ENCODE data around the gene CCL21. TPM values are rescaled to one million over a fixed set of nuclear protein-coding genes. Genes with fewer than 3 reads are reported as not detected.
A peak's percentile ranks its signal among the peaks of the same experiment; 100 is the strongest.

The CCL21 gene
- total RNA-seq, 2 donors from 2014 or later: not detected

- DNase-seq (ENCODE audit: low spot score in 2 of 2): no peak
- no peaks in the 10 kb centered on the region for H3K36me3 Mint-ChIP-seq
- ATAC-seq: no peak
- no peak overlapping the region for H3K27ac Mint-ChIP-seq
- no peaks in the 10 kb centered on the region for H3K9me3 Mint-ChIP-seq
Observed at GRCh38 chr9:34687276-34688030, 22.5 kb downstream of the CCL21 start.

DNA sequence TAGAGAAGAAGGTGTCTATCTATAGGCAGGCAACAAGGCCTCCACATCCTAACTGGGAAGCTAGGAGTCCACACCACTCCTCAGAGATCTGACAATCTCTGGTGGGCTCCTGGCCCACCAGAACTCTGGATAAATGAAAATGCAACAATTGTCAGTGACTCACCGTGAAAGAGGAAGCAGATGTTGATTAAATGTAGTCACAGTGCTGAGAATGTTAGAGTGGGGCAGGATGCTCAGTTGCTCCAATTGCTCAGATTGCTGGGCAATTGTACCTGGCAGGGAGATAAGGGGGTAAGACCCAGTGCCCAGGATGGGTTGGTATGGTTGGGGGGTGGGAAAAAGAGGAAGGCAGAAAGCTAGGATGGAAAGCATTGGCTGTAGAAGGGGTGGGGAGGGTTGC, 23.2 kb downstream of the CCL21 start:
- no peak for DNase-seq (ENCODE audit: low spot score in 2 of 2)
- no peaks in the 10 kb centered on the region for H3K9me3 Mint-ChIP-seq
- ATAC-seq: no peak
- no peaks in the 10 kb centered on the region for H3K36me3 Mint-ChIP-seq
- H3K27ac Mint-ChIP-seq: no peak overlapping the region

- H3K27ac Mint-ChIP-seq: no peak overlapping the region
- ATAC-seq (no peak), DNase-seq (ENCODE audit: low spot score in 2 of 2) (no peak)
- no peaks in the 10 kb centered on the region for H3K9me3 Mint-ChIP-seq
- no peaks in the 10 kb centered on the region for H3K36me3 Mint-ChIP-seq
Observed at GRCh38 chr9:34686231-34686630, 23.7 kb downstream of the CCL21 start.

DNA sequence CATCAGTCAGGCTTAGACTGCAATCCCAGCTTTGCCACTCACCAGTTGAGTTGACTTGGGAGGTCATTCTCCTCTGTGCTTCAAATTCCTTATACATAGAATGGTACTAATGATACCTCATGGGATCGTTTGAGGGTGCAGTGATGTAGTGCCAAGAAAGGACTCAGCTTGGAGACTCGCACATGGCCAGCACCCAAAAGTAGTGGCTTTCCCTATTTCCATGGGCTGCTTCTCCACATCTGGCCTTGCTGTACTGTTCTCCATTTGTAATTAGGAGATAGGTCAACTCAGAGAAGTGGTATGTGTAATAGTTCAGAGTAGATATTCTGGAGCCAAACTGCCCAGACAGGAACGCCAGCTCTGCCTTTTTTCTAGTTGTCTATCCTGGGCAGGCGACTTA, 24.3 kb downstream of the CCL21 start:
- Mint-ChIP-seq H3K27ac (no peak overlapping the region), H3K9me3 (no peaks in the 10 kb centered on the region), H3K36me3 (no peaks in the 10 kb centered on the region)
- no peak for ATAC-seq
- DNase-seq (ENCODE audit: low spot score in 2 of 2): no peak

- no peaks in the 10 kb centered on the region for H3K36me3 Mint-ChIP-seq
- no peaks in the 10 kb centered on the region for H3K9me3 Mint-ChIP-seq
- DNase-seq (ENCODE audit: low spot score in 2 of 2): no peak
- no peak for ATAC-seq
- no peak overlapping the region for H3K27ac Mint-ChIP-seq
Observed at GRCh38 chr9:34684816-34685215, 25.1 kb downstream of the CCL21 start.

DNA sequence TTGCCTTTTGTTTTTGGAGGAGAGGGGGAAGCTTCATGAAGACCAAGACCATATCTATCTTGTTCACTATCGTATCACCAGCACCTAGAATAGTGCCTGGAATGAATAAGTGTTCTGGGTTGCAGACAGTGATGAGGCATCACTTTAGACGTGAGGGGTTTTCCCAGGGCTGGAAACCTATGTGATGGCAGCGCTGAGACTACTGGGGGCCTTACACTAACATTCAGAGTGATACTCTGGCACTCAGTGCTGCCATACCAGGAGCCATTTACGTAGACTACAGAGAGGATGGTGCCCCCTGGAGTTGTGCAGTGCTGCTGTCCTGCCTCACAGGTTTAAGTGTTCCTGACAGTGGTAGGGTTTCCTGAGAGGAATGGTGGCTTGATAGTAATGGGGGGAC, 25.8 kb downstream of the CCL21 start:
- no peak for DNase-seq (ENCODE audit: low spot score in 2 of 2)
- peak; percentile 95 to 97 for ATAC-seq
- Mint-ChIP-seq H3K9me3 (no peaks in the 10 kb centered on the region), H3K36me3 (no peaks in the 10 kb centered on the region), H3K27ac (no peak overlapping the region)

DNA sequence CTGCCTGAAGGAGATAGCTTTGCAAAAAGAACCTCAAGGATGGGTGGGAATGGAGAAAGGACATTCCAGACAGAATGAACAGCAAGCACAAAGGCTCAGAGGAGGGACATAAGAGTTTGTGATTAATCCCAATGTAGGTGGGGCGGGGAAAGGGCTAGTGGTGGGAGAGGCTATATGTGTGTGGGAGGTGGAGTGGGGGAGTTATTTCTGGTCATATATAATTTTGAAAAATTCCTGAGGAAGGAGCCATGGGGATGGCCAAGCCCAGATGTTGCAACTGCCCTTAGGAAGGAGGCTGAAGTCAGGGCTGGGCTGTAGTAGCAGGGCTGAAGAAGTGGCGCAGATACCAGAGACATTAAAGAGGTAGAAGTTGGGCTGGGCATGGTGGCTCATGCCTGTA, 34.1 kb downstream of the CCL21 start:
- peak overlapping the region in 1 of 2 donors; percentile 8 for H3K27ac Mint-ChIP-seq
- no peak for ATAC-seq

GRCh38 chr9:34675048-34675714, 34.8 kb downstream of the CCL21 start:
- no peaks in the 10 kb centered on the region for H3K9me3 Mint-ChIP-seq
- H3K27ac Mint-ChIP-seq: no peak overlapping the region
- peak; percentile 44 to 85 for ATAC-seq
- no peaks in the 10 kb centered on the region for H3K36me3 Mint-ChIP-seq
- DNase-seq (ENCODE audit: low spot score in 2 of 2): peak in 1 of 2 donors; percentile 55

More for the DNA sequence above, 34.1 kb downstream of the CCL21 start:
- Mint-ChIP-seq H3K36me3 (no peaks in the 10 kb centered on the region), H3K9me3 (no peaks in the 10 kb centered on the region)
- no peak for DNase-seq (ENCODE audit: low spot score in 2 of 2)

- ATAC-seq (no peak), DNase-seq (ENCODE audit: low spot score in 2 of 2) (no peak)
- peaks cover 5% of the 10 kb centered on the region in 2 donors for H3K36me3 Mint-ChIP-seq
- no peak overlapping the region for H3K27ac Mint-ChIP-seq
- peaks cover under 1 to 5% of the 10 kb centered on the region in 2 donors for H3K9me3 Mint-ChIP-seq
Observed at GRCh38 chr9:34674440-34674839, 35.5 kb downstream of the CCL21 start.

GRCh38 chr9:34671307-34671706, 38.6 kb downstream of the CCL21 start:
- no peak for ATAC-seq
- no peak for DNase-seq (ENCODE audit: low spot score in 2 of 2)
- Mint-ChIP-seq H3K36me3 (peaks cover 11 to 13% of the 10 kb centered on the region in 2 donors), H3K9me3 (peaks cover 5 to 12% of the 10 kb centered on the region in 2 donors), H3K27ac (no peak overlapping the region)

DNA sequence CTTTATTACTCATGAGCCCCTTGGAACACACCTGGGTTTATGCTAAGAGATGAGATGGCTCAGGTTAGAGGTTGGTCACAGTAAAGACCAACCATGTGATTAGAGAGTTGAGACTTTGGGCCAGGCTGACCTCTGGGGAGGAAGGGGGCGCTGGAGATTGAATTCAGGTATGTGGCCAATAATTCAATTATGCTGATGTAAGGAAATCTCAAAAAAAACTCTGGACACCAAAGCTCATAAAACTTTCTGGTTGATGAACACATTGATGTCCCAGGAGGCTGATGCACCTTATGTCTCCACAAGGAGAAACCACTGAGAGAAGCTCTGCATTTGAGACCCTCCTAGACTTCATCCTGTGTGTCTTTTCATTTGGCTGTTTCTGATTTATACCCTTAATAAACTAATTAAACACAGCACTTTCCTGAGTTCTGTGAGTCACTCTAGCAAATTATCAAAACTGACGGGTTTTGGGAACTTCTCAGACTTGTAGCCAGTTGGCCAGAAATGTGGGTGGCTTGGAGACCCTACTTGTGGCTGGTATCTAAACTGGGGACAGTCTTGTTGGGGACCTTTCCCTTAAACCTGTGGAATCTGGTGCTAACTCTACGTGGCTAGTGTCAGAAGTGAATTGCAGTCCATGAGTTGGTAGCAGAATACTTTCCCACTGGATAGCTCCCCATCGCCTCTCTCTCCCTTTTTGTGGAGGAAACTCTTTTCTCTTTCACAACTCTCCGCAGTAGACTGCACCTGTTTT, 40.0 kb downstream of the CCL21 start:
- ATAC-seq (no peak), DNase-seq (ENCODE audit: low spot score in 2 of 2) (no peak)
- Mint-ChIP-seq H3K36me3 (peaks cover 11 to 13% of the 10 kb centered on the region in 2 donors), H3K9me3 (peaks cover 5 to 12% of the 10 kb centered on the region in 2 donors), H3K27ac (no peak overlapping the region)

- Mint-ChIP-seq H3K27ac (peak overlapping the region; percentile 81 to 94), H3K36me3 (peaks cover 13 to 18% of the 10 kb centered on the region in 2 donors), H3K9me3 (peaks cover 5 to 12% of the 10 kb centered on the region in 2 donors)
- ATAC-seq (peak; percentile 80 to 84), DNase-seq (ENCODE audit: low spot score in 2 of 2) (peak; percentile 80 to 84)
Observed at GRCh38 chr9:34665381-34666250, 44.3 kb downstream of the CCL21 start.

GRCh38 chr9:34665067-34665380, 44.9 kb downstream of the CCL21 start:
- DNase-seq (ENCODE audit: low spot score in 2 of 2) (peak in 1 of 2 donors; percentile 82), ATAC-seq (peak in 1 of 2 donors; percentile 33)
- H3K36me3 Mint-ChIP-seq: peaks cover 13 to 18% of the 10 kb centered on the region in 2 donors
- peak overlapping the region in 1 of 2 donors; percentile 81 for H3K27ac Mint-ChIP-seq
- H3K9me3 Mint-ChIP-seq: peaks cover 5 to 12% of the 10 kb centered on the region in 2 donors

- Mint-ChIP-seq H3K27ac (peak overlapping the region in 1 of 2 donors; percentile 81), H3K36me3 (peaks cover 8 to 13% of the 10 kb centered on the region in 2 donors), H3K9me3 (peaks cover 5 to 7% of the 10 kb centered on the region in 2 donors)
- DNase-seq (ENCODE audit: low spot score in 2 of 2) (peak; percentile 65 to 84), ATAC-seq (peak; percentile 60 to 66)
Observed at GRCh38 chr9:34664281-34665066, 45.5 kb downstream of the CCL21 start.

DNA sequence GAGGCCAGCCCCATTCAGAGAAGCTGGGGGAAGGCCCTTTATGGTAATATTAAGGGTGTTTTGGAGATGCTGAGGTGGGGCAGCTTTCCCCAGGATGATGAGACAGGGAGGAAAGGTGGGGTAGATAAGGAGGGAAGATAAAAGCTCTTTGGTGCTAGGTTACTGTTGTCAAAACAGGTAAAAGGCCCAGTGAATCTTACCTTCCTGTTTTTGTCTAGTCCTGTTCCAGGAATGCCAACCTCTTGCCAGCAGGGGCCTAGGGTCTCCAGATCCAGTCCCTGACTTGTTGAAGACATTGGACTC, 46.7 kb downstream of the CCL21 start:
- no peak for DNase-seq (ENCODE audit: low spot score in 2 of 2)

More for the DNA sequence above, 46.7 kb downstream of the CCL21 start:
- Mint-ChIP-seq H3K27ac (peak overlapping the region in 1 of 2 donors; percentile 81), H3K9me3 (no peaks in the 10 kb centered on the region), H3K36me3 (peaks cover 0 to 6% of the 10 kb centered on the region in 2 donors)
- no peak for ATAC-seq
